H54 (cell line): ENCODE measurements around the gene KCNMB2.

Experiments
- DNase-seq: peaks from one replicate; pipeline ENCODE4 v3.0.0; 2011; ENCODE audit warnings: low spot score, mixed read lengths; ENCODE audit not compliant: insufficient read length
- FAIRE-seq: peaks from 3 replicates; lab custom pipeline; 2011; peaks lifted over from hg19 to GRCh38; lab: Jason Lieb, UNC
- POLR2A ChIP-seq: IDR thresholded peaks from 2 replicates; pipeline ENCODE4 v1.6.1; 2011; ENCODE audit warnings: low read depth, mild to moderate bottlenecking, low read length

Gene KCNMB2

DNA sequence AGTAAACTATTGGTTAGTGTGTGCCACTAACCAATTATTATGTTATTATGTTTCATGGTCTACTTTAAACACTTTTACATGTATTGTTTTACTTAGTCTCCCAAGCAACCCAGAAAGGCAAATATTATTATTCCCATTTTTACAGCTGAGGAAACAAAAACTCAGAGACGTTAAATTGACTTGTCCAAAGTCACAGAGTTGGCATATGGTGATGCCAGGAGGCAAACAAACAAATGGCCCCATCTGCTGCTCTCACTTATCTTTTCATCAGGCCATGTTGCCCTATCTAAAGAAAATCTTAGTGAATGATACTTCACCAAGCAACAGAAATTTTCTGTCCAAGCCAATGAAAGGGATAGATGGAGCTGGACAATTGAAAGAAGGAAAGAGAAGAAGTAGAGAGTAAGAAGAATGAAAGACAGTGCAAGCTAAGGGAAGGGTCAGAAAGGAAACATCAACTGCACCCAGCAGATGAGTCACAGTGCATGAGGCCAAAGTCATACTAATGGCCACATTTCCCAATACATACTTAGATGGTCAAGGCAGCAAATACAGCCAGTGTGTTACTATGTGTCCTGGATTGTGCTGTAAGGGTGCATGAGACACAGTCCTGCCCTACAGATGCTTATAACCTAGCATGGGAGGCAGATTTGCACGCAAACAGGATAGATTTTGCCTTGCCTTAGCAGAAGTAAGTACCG is 266.9 kb downstream of the KCNMB2 start:
- FAIRE-seq = no peak
- DNase-seq = no peak
- TF ChIP-seq POLR2A = no peak

DNA sequence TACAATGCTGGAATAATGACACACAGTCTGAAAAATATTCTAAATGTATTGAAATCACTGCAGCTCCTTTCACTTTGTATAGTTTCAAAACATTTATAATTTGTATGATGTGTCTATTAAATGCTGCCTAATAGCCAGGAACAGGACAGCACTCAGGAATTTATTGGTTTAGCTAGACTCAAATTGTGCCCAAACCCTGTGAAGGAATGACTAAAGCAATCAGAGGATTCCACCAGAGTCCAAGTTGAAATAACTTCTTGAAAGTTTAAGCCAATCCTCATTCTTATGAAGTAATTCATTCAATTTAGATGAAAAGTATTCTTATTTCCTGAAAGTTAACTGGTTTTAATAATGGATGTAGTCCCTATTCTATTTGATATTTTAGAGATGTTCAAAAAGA is 268.4 kb downstream of the KCNMB2 start:
- no peak for TF ChIP-seq POLR2A
- FAIRE-seq (no peak), DNase-seq (no peak)

DNA sequence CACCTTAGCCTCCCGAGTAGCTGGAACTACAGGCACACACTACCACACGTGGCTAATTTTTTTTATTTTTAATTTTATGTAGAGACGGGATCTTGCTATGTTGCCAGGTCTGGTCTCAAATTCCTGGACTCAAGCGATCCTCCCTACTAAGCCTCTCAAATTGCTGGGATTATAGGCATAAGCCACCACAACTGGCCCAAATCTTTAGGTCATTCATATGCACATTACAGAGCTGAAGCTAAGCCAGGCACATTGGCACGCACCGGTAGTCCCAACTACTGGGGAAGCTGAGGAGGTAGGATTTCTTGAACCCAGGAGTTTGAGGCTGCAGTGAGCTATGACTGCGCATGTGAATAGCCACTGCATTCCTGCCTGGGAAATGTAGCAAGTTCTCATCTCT is 269.5 kb downstream of the KCNMB2 start:
- no peak for FAIRE-seq
- no peak for DNase-seq

DNA sequence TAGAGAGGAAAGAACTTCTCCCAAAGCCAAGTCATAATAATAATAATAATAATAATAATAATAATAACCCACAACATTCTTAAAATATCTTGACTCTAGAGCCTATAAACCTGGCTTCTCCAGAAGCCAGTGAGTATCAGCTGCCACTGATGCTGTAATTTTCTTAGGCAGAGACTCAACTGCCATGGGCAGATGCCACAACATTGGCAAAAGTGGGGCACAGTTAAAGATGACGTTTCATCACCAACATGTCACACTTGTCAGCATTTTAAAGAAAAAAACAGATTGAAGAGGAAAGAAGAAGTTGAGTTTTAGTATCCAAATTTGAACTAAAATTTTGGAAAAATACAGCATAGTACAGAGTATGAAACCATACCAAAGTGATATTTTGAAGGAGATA is 270.4 kb downstream of the KCNMB2 start:
- TF ChIP-seq POLR2A = no peak
- FAIRE-seq = no peak

More for the DNA sequence above, 269.5 kb downstream of the KCNMB2 start:
- TF ChIP-seq POLR2A = no peak

DNA sequence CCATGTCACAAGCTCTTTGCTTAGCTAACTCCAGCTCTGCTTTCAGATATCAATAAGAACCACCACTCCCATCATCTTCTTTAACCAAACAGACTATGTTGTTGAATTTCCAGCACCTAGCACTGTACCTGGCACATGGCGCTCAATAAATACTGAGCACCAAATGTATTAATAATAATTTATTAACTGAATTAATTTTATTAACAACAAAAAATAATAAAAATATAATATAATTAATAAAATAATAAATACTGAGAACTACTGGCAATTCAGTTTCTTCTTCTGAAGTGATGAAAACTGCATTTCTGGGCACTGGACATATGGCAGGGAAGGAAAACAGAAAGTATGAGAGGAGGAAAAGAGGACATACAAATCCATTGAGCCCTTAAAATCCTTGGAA is 271.5 kb downstream of the KCNMB2 start:
- no peak for FAIRE-seq

More for the DNA sequence above, 270.4 kb downstream of the KCNMB2 start:
- no peak for DNase-seq

DNA sequence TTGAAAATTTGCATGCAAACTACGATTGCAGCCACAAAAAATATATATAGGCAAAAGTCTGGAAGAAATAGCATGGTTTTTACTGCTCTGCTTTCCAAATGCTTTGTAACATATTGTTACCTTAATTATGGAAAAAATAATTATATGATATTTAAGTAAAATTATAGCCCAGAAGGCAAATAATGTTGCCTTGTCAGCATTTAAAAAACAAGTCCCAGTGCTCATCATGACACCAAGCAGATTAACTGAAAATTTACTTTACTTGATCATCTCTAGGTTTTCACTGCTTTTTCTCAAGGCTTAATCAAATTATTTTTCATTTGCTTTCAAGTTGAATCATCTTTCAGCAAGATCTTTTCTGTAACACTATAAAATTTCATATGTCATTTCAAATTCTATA is 272.5 kb downstream of the KCNMB2 start:
- no peak for TF ChIP-seq POLR2A
- DNase-seq (no peak), FAIRE-seq (no peak)

More for the DNA sequence above, 271.5 kb downstream of the KCNMB2 start:
- no peak for TF ChIP-seq POLR2A
- no peak for DNase-seq

DNA sequence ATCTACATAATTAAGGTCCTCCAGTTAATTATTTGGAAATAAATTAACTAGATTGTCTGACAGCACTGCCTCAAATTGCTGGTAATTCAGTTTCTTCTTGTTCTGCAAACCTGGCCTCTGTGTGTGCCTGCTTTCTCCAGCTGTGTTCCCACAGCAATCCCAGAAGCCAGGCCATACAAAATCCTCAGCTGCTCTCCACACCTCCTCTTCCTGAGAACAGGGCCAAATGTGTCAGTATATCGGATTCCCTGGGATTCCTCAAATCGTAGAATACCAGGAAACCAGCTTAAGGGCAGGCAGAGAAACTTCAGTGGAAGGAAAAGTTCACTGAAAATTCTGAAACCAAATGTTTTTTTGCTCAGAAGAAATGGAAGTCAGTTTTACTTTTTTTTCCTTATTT is 273.9 kb downstream of the KCNMB2 start:
- TF ChIP-seq POLR2A = no peak
- DNase-seq (no peak), FAIRE-seq (no peak)

DNA sequence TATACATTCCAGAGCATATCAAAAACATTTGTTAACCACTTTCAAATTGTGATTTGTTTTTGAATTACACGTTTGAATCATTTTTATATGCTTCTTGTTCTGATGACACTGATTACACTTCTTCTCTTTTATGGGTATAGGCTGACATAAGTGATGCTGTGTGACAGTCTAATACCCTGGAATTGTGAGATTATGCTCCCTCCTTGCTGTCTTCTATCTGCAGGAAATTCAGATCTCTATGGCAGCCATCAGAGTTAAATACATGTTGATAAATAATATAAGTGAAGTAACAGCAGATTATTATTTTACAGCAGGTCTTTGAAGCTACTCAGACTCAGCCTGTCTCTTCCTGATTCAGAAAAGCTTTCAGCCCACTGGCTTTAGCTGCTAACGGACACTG is 286.5 kb downstream of the KCNMB2 start:
- FAIRE-seq = no peak
- DNase-seq = no peak
- TF ChIP-seq POLR2A = no peak

DNA sequence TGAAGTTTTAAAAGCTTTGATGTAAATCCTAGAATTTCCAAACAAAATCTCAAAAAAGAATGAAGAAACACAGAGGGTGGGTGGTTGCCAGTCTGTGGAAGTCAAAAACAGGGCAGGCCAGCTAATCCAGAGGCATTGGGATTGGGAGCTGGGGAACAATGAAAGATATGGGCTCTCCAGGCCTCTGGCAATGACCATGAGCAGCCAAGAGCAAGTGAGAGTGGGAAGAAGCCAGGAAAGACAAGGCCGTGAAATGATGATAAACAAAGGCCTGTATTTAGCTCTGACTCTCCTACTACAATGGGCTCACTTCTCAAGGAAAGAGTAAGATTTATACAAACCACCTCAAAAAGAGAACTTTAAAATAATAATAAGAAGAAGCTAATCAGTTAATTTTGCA is 286.9 kb downstream of the KCNMB2 start:
- DNase-seq = no peak
- no peak for FAIRE-seq
- no peak for TF ChIP-seq POLR2A

DNA sequence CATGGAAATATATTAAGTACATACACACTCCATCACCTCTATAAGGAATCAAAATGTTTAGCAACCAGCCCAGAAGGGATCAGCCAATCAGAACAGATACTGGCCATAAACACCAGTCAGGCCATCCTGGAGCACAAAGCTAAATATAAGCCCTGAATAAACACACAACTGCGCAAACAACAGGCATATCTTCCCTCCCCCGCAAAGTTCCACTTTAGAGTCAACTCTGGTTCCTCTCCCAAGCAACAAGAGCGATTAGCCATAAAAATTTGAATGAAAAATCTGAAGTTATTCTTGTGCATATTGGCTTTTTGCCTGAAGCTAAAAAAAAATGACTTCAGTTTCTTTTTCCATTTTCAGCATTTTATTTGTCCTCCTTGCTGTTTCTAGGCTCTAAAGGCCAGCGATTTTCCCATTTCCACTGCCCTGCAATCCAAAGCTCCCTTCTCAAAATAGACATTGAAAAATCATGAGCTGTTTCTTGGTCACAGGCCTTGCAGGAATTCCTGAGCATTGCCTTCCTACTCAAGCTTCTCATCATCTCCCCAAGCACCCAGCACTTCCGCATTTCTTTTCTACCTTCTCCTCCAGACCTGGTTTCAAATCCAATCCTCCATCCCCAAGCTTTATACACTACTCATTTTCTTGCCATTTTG is 287.5 kb downstream of the KCNMB2 start:
- DNase-seq = no peak
- TF ChIP-seq POLR2A = no peak
- FAIRE-seq = no peak

DNA sequence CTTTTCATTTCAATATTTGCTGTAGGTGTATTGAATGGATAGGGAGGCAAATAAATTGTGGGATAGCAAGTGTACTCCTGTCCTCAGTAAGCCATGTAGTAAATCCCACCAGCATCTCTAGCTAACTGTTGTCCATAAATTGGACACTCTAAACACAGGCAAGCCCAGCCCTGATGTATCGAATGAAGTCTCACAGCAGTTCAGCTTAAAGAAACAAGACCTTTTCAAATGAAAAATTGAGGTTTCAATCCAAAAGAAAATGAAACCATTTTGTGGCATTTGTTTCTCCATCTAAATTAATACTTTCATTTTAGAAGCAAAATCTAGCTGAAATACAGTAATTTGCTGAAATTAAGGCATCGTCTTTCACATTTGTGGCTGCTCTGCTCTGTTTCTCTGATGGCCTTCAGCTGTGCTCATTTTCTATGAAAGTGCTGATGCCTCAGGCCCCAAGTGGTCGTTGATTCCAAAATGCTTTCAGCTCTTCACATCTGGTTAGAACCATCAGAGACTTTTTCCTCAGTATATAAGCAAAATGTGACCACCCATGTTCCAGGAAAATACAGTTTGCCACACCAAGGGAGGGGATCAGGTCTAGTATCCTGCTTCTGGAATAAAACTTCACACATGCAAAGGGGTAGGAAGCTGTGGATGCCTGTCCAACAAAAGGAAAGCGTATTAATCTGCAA is 290.3 kb downstream of the KCNMB2 start:
- FAIRE-seq (no peak), DNase-seq (no peak)
- no peak for TF ChIP-seq POLR2A

DNA sequence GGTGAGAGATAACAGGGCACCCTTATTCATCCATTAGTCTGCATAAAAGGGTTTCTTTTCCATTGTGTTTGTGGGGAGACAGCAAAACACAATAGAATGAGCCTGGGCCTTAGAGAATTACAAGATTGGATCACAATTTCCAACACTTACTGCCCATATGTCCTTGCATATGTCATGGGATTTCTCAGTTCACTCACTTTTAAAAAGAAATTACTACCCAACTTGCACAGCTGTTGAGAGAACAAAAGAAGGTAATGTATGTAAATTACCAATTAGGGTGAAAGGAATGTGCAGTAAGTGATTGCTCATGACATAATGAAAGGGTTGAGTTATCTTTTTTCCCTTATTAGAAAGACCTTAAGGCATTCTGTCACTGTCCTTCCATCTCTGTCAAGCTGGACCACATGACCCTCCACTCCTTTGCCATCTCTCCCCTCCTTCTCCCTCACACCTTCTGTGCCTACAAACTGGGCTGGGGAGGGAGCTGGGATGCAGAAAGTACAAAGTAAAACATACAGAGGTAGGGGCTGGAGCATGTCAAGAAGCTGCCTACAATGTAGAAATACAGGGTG is 291.1 kb downstream of the KCNMB2 start:
- DNase-seq (no peak), FAIRE-seq (no peak)
- TF ChIP-seq POLR2A = no peak

DNA sequence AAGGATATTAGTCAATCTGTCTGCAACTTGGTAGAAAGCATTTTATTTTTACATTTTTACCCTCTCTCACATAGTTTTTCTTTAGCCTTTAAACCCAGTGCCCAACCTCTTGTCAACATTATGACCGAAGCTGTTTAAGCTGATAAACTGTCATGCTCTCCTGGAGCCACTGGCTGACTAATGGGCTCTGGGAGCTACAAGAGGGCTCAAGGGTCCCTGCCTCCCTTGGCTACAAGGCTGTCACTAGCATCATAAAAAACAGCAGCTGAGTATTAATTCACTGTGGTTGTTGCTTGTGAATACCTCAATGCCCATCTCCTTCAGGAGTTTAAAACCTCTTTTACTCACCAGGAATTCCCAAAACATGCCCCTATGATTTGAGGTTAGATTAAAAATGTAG is 297.5 kb downstream of the KCNMB2 start:
- DNase-seq (no peak), FAIRE-seq (no peak)
- TF ChIP-seq POLR2A = no peak

DNA sequence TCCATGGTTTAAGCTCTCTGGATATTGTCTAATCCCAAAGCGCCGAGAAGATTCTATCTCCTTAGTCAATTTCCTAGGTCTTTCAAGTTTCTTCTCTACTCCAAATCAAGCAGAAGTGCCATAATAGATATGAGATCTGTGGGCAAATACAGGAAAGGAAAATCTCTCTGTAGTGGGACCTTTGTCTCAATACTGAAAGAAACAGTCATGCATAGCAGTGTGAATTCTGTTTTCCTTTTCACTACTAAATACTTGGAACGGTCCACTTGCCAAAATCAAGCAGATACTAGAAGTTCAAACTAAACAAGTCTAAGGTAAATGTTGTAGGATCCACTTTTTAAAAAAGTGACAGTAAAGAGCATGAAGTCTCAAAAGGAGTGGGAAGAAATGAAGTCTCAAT is 298.8 kb downstream of the KCNMB2 start:
- DNase-seq = no peak
- TF ChIP-seq POLR2A = no peak
- FAIRE-seq = no peak
